CD14-positive monocyte (primary cell): ENCODE measurements around the gene PSMG1. TPM values are rescaled to one million over a fixed set of nuclear protein-coding genes. Genes with fewer than 3 reads are reported as not detected.
A peak's percentile ranks its signal among the peaks of the same experiment; 100 is the strongest.

Experiments
- DNase-seq, 3 donors: peaks; one replicate each; pipeline ENCODE4 v3.0.0-alpha.2; 2011 to 2022
- H2AFZ ChIP-seq: 2 replicates; pipeline ENCODE4 v1.6.0; 2012; ENCODE audit warnings: mild to moderate bottlenecking, low read depth, low read length, inconsistent platforms; ENCODE audit not compliant: insufficient read depth, poor library complexity, severe bottlenecking
- H3K27ac ChIP-seq, 2 donors: 1 replicate in 1 of 2; 2 replicates in 1 of 2; pipeline ENCODE4 v1.5.1; 2012 to 2013; ENCODE audit warnings: low read length in 2 of 2, control low read depth in 1 of 2, inconsistent platforms in 1 of 2, low read depth in 1 of 2, mild to moderate bottlenecking in 1 of 2
- H3K27me3 ChIP-seq, 2 donors: one replicate each; pipeline versions ENCODE4 v1.6.0 to v1.6.1; 2011 to 2013; ENCODE audit warnings: low read length in 2 of 2; ENCODE audit not compliant: control insufficient read depth in 2 of 2, insufficient read depth in 2 of 2
- H3K36me3 ChIP-seq, 2 donors: replicated peaks in 1 of 2; 1 replicate in 1 of 2; 2 replicates in 1 of 2; pipeline versions ENCODE4 v1.5.1 to v1.6.1; 2012 to 2013; ENCODE audit warnings: low read length in 2 of 2, control low read depth in 1 of 2, inconsistent platforms in 1 of 2, mild to moderate bottlenecking in 1 of 2; ENCODE audit not compliant: insufficient read depth in 2 of 2, control insufficient read depth in 1 of 2
- H3K4me1 ChIP-seq, 2 donors: 1 replicate in 1 of 2; 2 replicates in 1 of 2; pipeline versions ENCODE4 v1.5.1 to v1.6.1; 2012 to 2013; ENCODE audit warnings: low read length in 2 of 2, control low read depth in 1 of 2, inconsistent platforms in 1 of 2, mild to moderate bottlenecking in 1 of 2, moderate library complexity in 1 of 2; ENCODE audit not compliant: insufficient read depth in 2 of 2, control insufficient read depth in 1 of 2
- H3K4me2 ChIP-seq: replicated peaks from 2 replicates; pipeline ENCODE3; 2012; ENCODE audit warnings: low read length, moderate library complexity, mild to moderate bottlenecking; ENCODE audit not compliant: poor library complexity, severe bottlenecking; ENCODE audit errors: extremely low read depth
- H3K4me3 ChIP-seq, 3 experiments: fragments of 200-600 bp in 1 of 3; sonication (generic) in 1 of 3; replicated peaks in 1 of 3; 1 replicate in 2 of 3; 2 replicates in 1 of 3; pipeline ENCODE4 v1.5.1; 2011 to 2013; ENCODE audit warnings: low read length in 3 of 3, mild to moderate bottlenecking in 3 of 3, control low read depth in 2 of 3, low read depth in 2 of 3, inconsistent platforms in 1 of 3, moderate library complexity in 1 of 3
- H3K79me2 ChIP-seq: 2 replicates; pipeline ENCODE4 v1.6.0; 2012; ENCODE audit warnings: mild to moderate bottlenecking, control low read depth, inconsistent platforms, low read length, moderate library complexity; ENCODE audit not compliant: insufficient read depth
- H3K9ac ChIP-seq: 2 replicates; pipeline ENCODE4 v1.6.0; 2017; ENCODE audit warnings: low read length, mild to moderate bottlenecking; ENCODE audit not compliant: insufficient read depth, poor library complexity, severe bottlenecking
- H3K9me3 ChIP-seq, 2 donors: replicated peaks in 1 of 2; 1 replicate in 1 of 2; 2 replicates in 1 of 2; pipeline versions ENCODE4 v1.5.1 to v1.6.1; 2012 to 2013; ENCODE audit warnings: low read length in 2 of 2, control low read depth in 1 of 2; ENCODE audit not compliant: control insufficient read depth in 1 of 2, insufficient read depth in 1 of 2
- H4K20me1 ChIP-seq: 2 replicates; pipeline ENCODE4 v1.6.0; 2012; ENCODE audit warnings: mild to moderate bottlenecking, low read length, control low read depth, moderate library complexity; ENCODE audit not compliant: insufficient read depth
- H3K27ac Mint-ChIP-seq, 7 donors: one replicate each; pipeline ENCODE4 v1.8.0; 2020; ENCODE audit warnings: mild to moderate bottlenecking in 7 of 7, mixed read lengths in 7 of 7, moderate library complexity in 6 of 7, inconsistent platforms in 2 of 7
- H3K27me3 Mint-ChIP-seq, 3 donors: one replicate each; pipeline ENCODE4 v1.8.0; 2021 to 2022; ENCODE audit warnings: low read depth in 3 of 3, mild to moderate bottlenecking in 3 of 3, mixed read lengths in 3 of 3, moderate library complexity in 3 of 3, inconsistent platforms in 1 of 3
- H3K36me3 Mint-ChIP-seq, 2 donors: one replicate each; pipeline ENCODE4 v1.8.0; 2020; ENCODE audit warnings: mixed read lengths in 2 of 2, inconsistent platforms in 1 of 2, mild to moderate bottlenecking in 1 of 2
- H3K4me1 Mint-ChIP-seq: one replicate; pipeline ENCODE4 v1.8.0; 2020; ENCODE audit warnings: mild to moderate bottlenecking, mixed read lengths
- H3K4me3 Mint-ChIP-seq, 2 donors: one replicate each; pipeline ENCODE4 v1.8.0; 2020; ENCODE audit warnings: mild to moderate bottlenecking in 2 of 2, mixed read lengths in 2 of 2, moderate library complexity in 1 of 2
- H3K9me3 Mint-ChIP-seq, 7 donors: one replicate each; pipeline ENCODE4 v1.8.0; 2020 to 2022; ENCODE audit warnings: mixed read lengths in 7 of 7, mild to moderate bottlenecking in 6 of 7, moderate library complexity in 6 of 7, inconsistent platforms in 2 of 7
- WGBS: methylation state at CpG from one replicate; pipeline ENCODE4 v1.1.5; 2013; ENCODE audit warnings: missing lambda C conversion rate; ENCODE audit not compliant: insufficient coverage; 5-methylcytosine and 5-hydroxymethylcytosine counted together
- intact Hi-C, 2 donors: fragments of 100-400 bp; cut with micrococcal nuclease; formaldehyde crosslinking; loops; one replicate each; pipeline versions ENCODE4 v1.15.0 to v1.15.1; 2023
- polyA plus RNA-seq, 3 donors: library from polyadenylated mRNA; depleted of rRNA in 1 of 3; unstranded in 2 of 3; stranded (reverse) in 1 of 3; fragments of 300-500 nt in 2 of 3; fragments of >200 nt in 1 of 3; fragmentation: Illumina TruSeq in 2 of 3; gene quantifications; 1 replicate in 2 of 3; 2 replicates in 1 of 3; pipeline ENCODE4 v1.2.3, GENCODE V29; 2012 to 2021
- TF ChIP-seq, protein P1 (sequence below): fragments of 200-600 bp; IDR thresholded peaks from one replicate; pipeline ENCODE4 v1.8.0; 2022; ENCODE audit warnings: antibody characterized with exemption, mild to moderate bottlenecking

Gene PSMG1
- polyA plus RNA-seq, 3 donors, result 8.5 to 29.2 (median 26.2) TPM

DNA sequence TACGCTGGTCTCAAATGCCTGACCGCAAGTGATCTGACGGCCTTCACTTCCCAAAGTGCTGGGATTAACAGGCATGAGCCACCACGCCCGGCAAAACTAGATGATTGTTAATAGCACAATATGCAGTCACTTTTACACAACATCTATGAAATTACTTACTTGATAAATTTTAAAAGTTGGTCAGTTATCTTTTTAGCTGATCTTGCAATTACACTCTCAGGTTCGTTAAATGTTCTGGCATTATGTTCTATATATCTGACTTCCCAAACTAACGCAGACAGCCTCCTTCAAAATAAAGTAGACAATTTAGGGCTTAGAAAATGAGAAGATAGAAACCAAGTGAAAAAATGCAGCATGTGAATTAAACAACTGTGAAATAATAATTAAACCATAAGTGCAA is 31.8 kb upstream of the PSMG1 start:
- no CpG with 5 or more reads among the region's 7 CpGs for WGBS
- Mint-ChIP-seq H3K36me3 (peaks cover 71 to 83% of the 10 kb centered on the region in 2 donors), H3K4me1 (no peaks in the 10 kb centered on the region), H3K9me3 (no peaks in the 10 kb centered on the region), H3K4me3 (no peak overlapping the region), H3K27ac (no peak overlapping the region), H3K27me3 (no peaks in the 10 kb centered on the region)
- H3K9ac ChIP-seq, result no peak overlapping the region
- H3K4me3 ChIP-seq, result no peak overlapping the region
- H3K9me3 ChIP-seq, result no peaks in the 10 kb centered on the region
- TF ChIP-seq, protein P1, sequence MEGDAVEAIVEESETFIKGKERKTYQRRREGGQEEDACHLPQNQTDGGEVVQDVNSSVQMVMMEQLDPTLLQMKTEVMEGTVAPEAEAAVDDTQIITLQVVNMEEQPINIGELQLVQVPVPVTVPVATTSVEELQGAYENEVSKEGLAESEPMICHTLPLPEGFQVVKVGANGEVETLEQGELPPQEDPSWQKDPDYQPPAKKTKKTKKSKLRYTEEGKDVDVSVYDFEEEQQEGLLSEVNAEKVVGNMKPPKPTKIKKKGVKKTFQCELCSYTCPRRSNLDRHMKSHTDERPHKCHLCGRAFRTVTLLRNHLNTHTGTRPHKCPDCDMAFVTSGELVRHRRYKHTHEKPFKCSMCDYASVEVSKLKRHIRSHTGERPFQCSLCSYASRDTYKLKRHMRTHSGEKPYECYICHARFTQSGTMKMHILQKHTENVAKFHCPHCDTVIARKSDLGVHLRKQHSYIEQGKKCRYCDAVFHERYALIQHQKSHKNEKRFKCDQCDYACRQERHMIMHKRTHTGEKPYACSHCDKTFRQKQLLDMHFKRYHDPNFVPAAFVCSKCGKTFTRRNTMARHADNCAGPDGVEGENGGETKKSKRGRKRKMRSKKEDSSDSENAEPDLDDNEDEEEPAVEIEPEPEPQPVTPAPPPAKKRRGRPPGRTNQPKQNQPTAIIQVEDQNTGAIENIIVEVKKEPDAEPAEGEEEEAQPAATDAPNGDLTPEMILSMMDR, result no peak
- H3K36me3 ChIP-seq, result peaks cover 75 to 96% of the 10 kb centered on the region in 2 donors
- H3K27me3 ChIP-seq, result no peaks in the 10 kb centered on the region
- no peaks in the 10 kb centered on the region for H4K20me1 ChIP-seq
- H3K4me1 ChIP-seq, result no peaks in the 10 kb centered on the region
- H2AFZ ChIP-seq, result no peak overlapping the region
- H3K27ac ChIP-seq, result no peak overlapping the region
- DNase-seq, result no peak
- H3K79me2 ChIP-seq, result no peaks in the 10 kb centered on the region
- no peak overlapping the region for H3K4me2 ChIP-seq
- intact Hi-C loops, result loop anchor here in 1 of 2 donors (10.0 kb wide), 1 partner anchor 60 kb away; no protein-coding TSS in a partner anchor

DNA sequence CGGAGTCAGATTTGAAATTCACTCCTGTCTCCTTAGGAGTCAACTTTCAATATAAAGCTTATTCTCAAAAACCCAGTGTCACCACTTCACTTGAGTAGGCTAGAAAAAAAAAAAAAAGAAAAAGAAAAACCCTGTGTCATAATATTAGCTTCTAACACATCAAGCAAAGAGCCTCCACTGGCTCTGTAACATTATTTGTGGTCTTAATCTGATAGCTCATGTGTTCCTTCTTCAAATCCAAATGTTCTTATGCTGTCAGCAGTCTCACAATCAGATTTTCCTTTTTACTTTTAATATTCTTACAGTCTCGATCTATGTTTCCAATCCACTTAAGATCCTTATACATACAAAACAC is 26.1 kb upstream of the PSMG1 start:
- TF ChIP-seq, protein P1, result no peak
- Histone ChIP-seq H3K4me1 (no peaks in the 10 kb centered on the region), H3K4me2 (no peak overlapping the region), H3K9ac (no peak overlapping the region), H3K79me2 (no peaks in the 10 kb centered on the region), H3K27me3 (no peaks in the 10 kb centered on the region), H3K27ac (no peak overlapping the region), H4K20me1 (no peaks in the 10 kb centered on the region), H2AFZ (no peak overlapping the region), H3K4me3 (no peak overlapping the region), H3K36me3 (peaks cover 83 to 100% of the 10 kb centered on the region in 2 donors), H3K9me3 (no peaks in the 10 kb centered on the region)
- Mint-ChIP-seq H3K27ac (peak overlapping the region in 1 of 7 donors; percentile 15), H3K36me3 (peaks cover 72 to 86% of the 10 kb centered on the region in 2 donors), H3K27me3 (no peaks in the 10 kb centered on the region), H3K9me3 (no peaks in the 10 kb centered on the region), H3K4me3 (no peak overlapping the region), H3K4me1 (no peaks in the 10 kb centered on the region)
- no peak for DNase-seq
- WGBS, result no CpG with 5 or more reads among the region's 2 CpGs
- intact Hi-C loops, result no loop called here
